ENCODE data around the gene ASTN2.

- no peak for TF ChIP-seq CTCF (IDR thresholded peaks at IDR 0.05)
- no peak for TF ChIP-seq POLR2AphosphoS5 (IDR thresholded peaks at IDR 0.05)
Measured at GRCh38 chr9:116796669-116797068, 618.2 kb downstream of the ASTN2 start.

Measured in sigmoid colon (tissue), 4 donors.